Endothelial cell of umbilical vein (primary cell): ENCODE results near the gene SH3RF3. TPM values are rescaled to one million over a fixed set of nuclear protein-coding genes. Genes with fewer than 3 reads are reported as not detected.

Experiments
- BruUV-seq: library from RNA; stranded (reverse); fragments of 400-500 nt; replicated peaks from 2 replicates; lab custom pipeline; 2021; lab: Mats Ljungman, UMichigan
- CTCF ChIA-PET: fragments of 300-600, 350-600 bp; sonication (Branson Sonifier 250); formaldehyde crosslinking; loops from one replicate; lab custom pipeline; 2021; ENCODE audit warnings: antibody characterized with exemption, inconsistent platforms; lab: Charles Lee
- POLR2A ChIA-PET: fragments of 300-600, 350-600 bp; sonication (Branson Sonifier 250); formaldehyde crosslinking; loops from one replicate; lab custom pipeline; 2021; ENCODE audit warnings: antibody characterized with exemption, inconsistent platforms; lab: Charles Lee
- DNase-seq: peaks from one replicate; pipeline ENCODE4 v3.0.0-alpha.2; 2011; ENCODE audit warnings: low read depth, low spot score
- FAIRE-seq: peaks from 2 replicates; lab custom pipeline; 2011; peaks lifted over from hg19 to GRCh38; lab: Jason Lieb, UNC
- H2AFZ ChIP-seq: 2 replicates; pipeline ENCODE4 v1.6.0; 2012; ENCODE audit warnings: low read depth, low read length, control low read depth, inconsistent platforms
- H3K27ac ChIP-seq: 2 replicates; pipeline ENCODE4 v1.5.1; 2011; ENCODE audit warnings: low read depth, mild to moderate bottlenecking, control low read depth, low read length, moderate library complexity; ENCODE audit not compliant: insufficient read depth
- H3K27me3 ChIP-seq, 2 experiments: 2 replicates each; pipeline versions ENCODE4 v1.6.0 to v1.6.1; 2011; ENCODE audit warnings: low read length in 2 of 2, mixed read lengths in 1 of 2; ENCODE audit not compliant: control insufficient read depth in 2 of 2, insufficient read depth in 2 of 2
- H3K36me3 ChIP-seq, 2 experiments: 2 replicates in 1 of 2; 3 replicates in 1 of 2; pipeline ENCODE4 v1.5.1; 2011; ENCODE audit warnings: low read length in 2 of 2, mild to moderate bottlenecking in 1 of 2, moderate library complexity in 1 of 2; ENCODE audit not compliant: control insufficient read depth in 2 of 2, insufficient read depth in 2 of 2; ENCODE audit errors: extremely low read depth in 1 of 2
- H3K4me1 ChIP-seq: 3 replicates; pipeline ENCODE4 v1.5.1; 2011; ENCODE audit warnings: mild to moderate bottlenecking, low read length; ENCODE audit not compliant: control insufficient read depth, insufficient read depth; ENCODE audit errors: extremely low read depth
- H3K4me2 ChIP-seq: 2 replicates; pipeline ENCODE4 v1.6.1; 2011; ENCODE audit warnings: low read length, control low read depth, mixed read lengths; ENCODE audit not compliant: insufficient read depth
- H3K4me3 ChIP-seq, 3 experiments: fragments of 200-600 bp in 1 of 3; sonication (generic), shearing (Covaris generic) in 1 of 3; replicated peaks in 1 of 3; 2 replicates each; pipeline ENCODE4 v1.5.1; 2011 to 2016; ENCODE audit warnings: control low read depth in 3 of 3, low read length in 3 of 3, mild to moderate bottlenecking in 2 of 3, inconsistent platforms in 1 of 3, low read depth in 1 of 3, moderate library complexity in 1 of 3; ENCODE audit not compliant: insufficient read depth in 1 of 3
- H3K79me2 ChIP-seq: 2 replicates; pipeline ENCODE4 v1.6.0; 2012; ENCODE audit warnings: low read length, inconsistent platforms; ENCODE audit not compliant: control insufficient read depth, insufficient read depth
- H3K9ac ChIP-seq: replicated peaks from 2 replicates; pipeline ENCODE3; 2011; ENCODE audit warnings: low read length, control low read depth; ENCODE audit not compliant: insufficient read depth; ENCODE audit errors: extremely low read depth
- H3K9me1 ChIP-seq: replicated peaks from 3 replicates; pipeline ENCODE4 v1.6.0; 2011; ENCODE audit warnings: mild to moderate bottlenecking, low read length; ENCODE audit not compliant: control insufficient read depth, insufficient read depth; ENCODE audit errors: extremely low read depth
- H3K9me3 ChIP-seq: replicated peaks from 2 replicates; pipeline ENCODE4 v1.5.1; 2012; ENCODE audit warnings: low read length, inconsistent platforms; ENCODE audit not compliant: control insufficient read depth, insufficient read depth
- H4K20me1 ChIP-seq: replicated peaks from 2 replicates; pipeline ENCODE3; 2011; ENCODE audit warnings: mild to moderate bottlenecking, low read length; ENCODE audit not compliant: control insufficient read depth, insufficient read depth; ENCODE audit errors: extremely low read depth
- CTCF ChIP-seq, 2 donors: IDR thresholded peaks; 1 replicate in 1 of 2; 2 replicates in 1 of 2; pipeline ENCODE4 v1.5.1; 2011; ENCODE audit warnings: low read length in 2 of 2, mild to moderate bottlenecking in 2 of 2, moderate library complexity in 2 of 2, control low read depth in 1 of 2, inconsistent platforms in 1 of 2, low read depth in 1 of 2; ENCODE audit not compliant: insufficient read depth in 1 of 2; ENCODE audit errors: extremely low read depth in 1 of 2
- EZH2 ChIP-seq: IDR thresholded peaks from 2 replicates; pipeline ENCODE4 v1.6.1; 2012; ENCODE audit warnings: borderline replicate concordance, low read depth, mild to moderate bottlenecking, moderate library complexity, low read length, inconsistent platforms; ENCODE audit not compliant: severe bottlenecking
- FOS ChIP-seq: IDR thresholded peaks from 2 replicates; pipeline ENCODE4 v1.6.1; 2011; ENCODE audit warnings: mild to moderate bottlenecking, low read length, moderate library complexity, borderline replicate concordance; ENCODE audit not compliant: insufficient read depth
- GATA2 ChIP-seq: IDR thresholded peaks from 2 replicates; pipeline ENCODE4 v1.7.0; 2011; ENCODE audit warnings: low read depth, mild to moderate bottlenecking, moderate library complexity, mixed read lengths, low read length; ENCODE audit not compliant: insufficient read length, insufficient read depth
- JUN ChIP-seq: IDR thresholded peaks from 2 replicates; pipeline ENCODE4 v1.6.1; 2011; ENCODE audit warnings: borderline replicate concordance, low read depth; ENCODE audit not compliant: insufficient read length, insufficient read depth
- MAX ChIP-seq: IDR thresholded peaks from 2 replicates; pipeline ENCODE4 v1.6.1; 2011; ENCODE audit not compliant: insufficient read depth, insufficient read length
- MYC ChIP-seq: IDR thresholded peaks from one replicate; pipeline ENCODE4 v1.6.1; 2011; ENCODE audit warnings: mild to moderate bottlenecking, low read depth, low read length
- POLR2A ChIP-seq: IDR thresholded peaks from 2 replicates; pipeline ENCODE4 v1.6.1; 2012; ENCODE audit warnings: low read depth, mild to moderate bottlenecking, control low read depth, low read length
- POLR2AphosphoS5 ChIP-seq: IDR thresholded peaks from 2 replicates; pipeline ENCODE4 v1.6.1; 2012; ENCODE audit warnings: low read depth, mild to moderate bottlenecking, control low read depth, low read length, moderate library complexity; ENCODE audit not compliant: insufficient read depth
- dilution Hi-C: fragments of 300-500 bp; cut with MboI; formaldehyde crosslinking; loops from one replicate; pipeline ENCODE4 v1.15.0; 2019; ENCODE audit warnings: low sequenced_read_pairs; ENCODE audit not compliant: extremely low pct_ligation_motif_present
- intact Hi-C: fragments of 100-400 bp; cut with micrococcal nuclease; formaldehyde crosslinking; loops from one replicate; pipeline ENCODE4 v1.10.0; 2022
- polyA plus RNA-seq, 4 experiments: library from polyadenylated mRNA; depleted of rRNA in 3 of 4; stranded (reverse) in 3 of 4; unstranded in 1 of 4; fragments of >200 nt; gene quantifications; 2 replicates each; pipeline versions ENCODE4 v1.2.1 to v1.2.3, GENCODE V29; 2011 to 2012; ENCODE audit warnings: missing spikeins in 1 of 4
- total RNA-seq: library from RNA; stranded (reverse); gene quantifications from 2 replicates; pipeline ENCODE4 v1.2.3, GENCODE V29; 2021

Gene SH3RF3
- total and polyA plus RNA-seq, 2 donors (not counting 3 experiments of a cell fraction or from before 2014, with no cell fraction given) = 3.8 to 14.7 TPM

GRCh38 chr2:109182426-109182825 lies 53.4 kb downstream of the SH3RF3 start:
- DNase-seq = no peak
- POLR2A ChIA-PET = no interaction called here
- no TSS peak for BruUV-seq

More at GRCh38 chr2:109182426-109182825, 53.4 kb downstream of the SH3RF3 start:
- FAIRE-seq = no peak
- dilution Hi-C loops = no loop called here
- Histone ChIP-seq H3K9ac (no peak overlapping the region), H3K4me1 (peaks cover 13% of the 10 kb centered on the region), H2AFZ (no peak overlapping the region), H3K4me3 (no peak overlapping the region), H3K79me2 (peaks cover 25% of the 10 kb centered on the region), H4K20me1 (no peaks in the 10 kb centered on the region), H3K9me1 (no peaks in the 10 kb centered on the region), H3K36me3 (no peaks in the 10 kb centered on the region), H3K27me3 (no peaks in the 10 kb centered on the region), H3K9me3 (no peaks in the 10 kb centered on the region), H3K4me2 (no peak overlapping the region), H3K27ac (no peak overlapping the region)
- intact Hi-C loops = no loop called here
- CTCF ChIA-PET = no interaction called here
- TF ChIP-seq FOS (no peak), MYC (no peak), POLR2AphosphoS5 (no peak), EZH2 (no peak), GATA2 (no peak), JUN (no peak), MAX (no peak), POLR2A (no peak), CTCF (IDR thresholded peaks at IDR 0.05; ENCODE audit: extremely low read depth in 1 of 2, insufficient read depth in 1 of 2, low read depth in 1 of 2, low read length in 2 of 2) (no peak)
